Skeletal muscle cell (primary cell): ENCODE data around the gene SLC9A9.

ENCODE experiments used
- DNase-seq: peaks from one replicate; pipeline ENCODE4 v3.0.0-alpha.2; 2010; ENCODE audit warnings: low read depth
- H3K4me3 ChIP-seq: 2 replicates; pipeline ENCODE4 v1.5.1; 2011; ENCODE audit warnings: low read depth, mild to moderate bottlenecking, control low read depth, low read length, moderate library complexity

The SLC9A9 gene

GRCh38 chr3:143502081-143502480, 346.2 kb downstream of the SLC9A9 start:
- no peak overlapping the region for H3K4me3 ChIP-seq
- DNase-seq = no peak

DNA sequence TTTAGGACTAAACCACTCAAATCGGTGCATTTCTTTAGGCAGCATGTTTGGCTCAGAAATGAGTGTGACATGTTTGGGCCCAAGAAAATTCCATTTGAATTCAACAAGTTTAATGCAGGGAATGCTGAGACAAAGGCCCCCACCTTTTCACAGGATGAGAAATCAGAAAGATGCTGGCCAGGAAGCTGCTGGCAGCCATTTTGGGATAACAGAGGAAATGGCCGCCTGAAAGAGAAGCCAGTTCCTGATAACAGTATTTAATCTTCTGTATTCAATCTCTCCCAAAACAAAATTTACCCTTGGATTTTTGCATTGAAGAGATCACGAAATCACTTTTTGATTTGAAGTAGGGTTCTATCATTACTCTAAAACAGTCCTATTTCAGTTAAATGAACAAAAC, 350.9 kb downstream of the SLC9A9 start:
- no peak for DNase-seq
- H3K4me3 ChIP-seq = no peak overlapping the region

DNA sequence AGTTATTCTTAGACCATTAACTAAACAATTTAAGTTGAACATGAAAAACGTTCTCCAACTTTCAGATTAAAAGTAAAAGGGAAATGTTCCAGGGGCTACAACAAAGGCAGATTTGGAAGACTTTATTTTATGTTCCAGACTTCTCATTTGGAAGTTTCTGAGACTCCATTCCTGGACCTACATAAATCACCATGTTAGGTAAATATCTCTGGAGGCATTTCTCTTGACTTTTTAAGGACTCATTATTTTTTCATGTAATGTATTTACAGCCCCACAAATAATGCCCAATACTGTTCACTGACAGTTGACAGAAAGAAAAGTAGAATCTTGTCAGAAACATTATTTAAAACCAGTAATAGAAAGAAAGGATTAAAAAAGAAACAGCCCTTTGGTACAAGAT, 352.1 kb downstream of the SLC9A9 start:
- no peak overlapping the region for H3K4me3 ChIP-seq

GRCh38 chr3:143495527-143495926, 352.7 kb downstream of the SLC9A9 start:
- H3K4me3 ChIP-seq = no peak overlapping the region
- DNase-seq = no peak

More for the DNA sequence above, 352.1 kb downstream of the SLC9A9 start:
- no peak for DNase-seq

GRCh38 chr3:143486611-143487010, 361.7 kb downstream of the SLC9A9 start:
- H3K4me3 ChIP-seq = no peak overlapping the region
- no peak for DNase-seq

DNA sequence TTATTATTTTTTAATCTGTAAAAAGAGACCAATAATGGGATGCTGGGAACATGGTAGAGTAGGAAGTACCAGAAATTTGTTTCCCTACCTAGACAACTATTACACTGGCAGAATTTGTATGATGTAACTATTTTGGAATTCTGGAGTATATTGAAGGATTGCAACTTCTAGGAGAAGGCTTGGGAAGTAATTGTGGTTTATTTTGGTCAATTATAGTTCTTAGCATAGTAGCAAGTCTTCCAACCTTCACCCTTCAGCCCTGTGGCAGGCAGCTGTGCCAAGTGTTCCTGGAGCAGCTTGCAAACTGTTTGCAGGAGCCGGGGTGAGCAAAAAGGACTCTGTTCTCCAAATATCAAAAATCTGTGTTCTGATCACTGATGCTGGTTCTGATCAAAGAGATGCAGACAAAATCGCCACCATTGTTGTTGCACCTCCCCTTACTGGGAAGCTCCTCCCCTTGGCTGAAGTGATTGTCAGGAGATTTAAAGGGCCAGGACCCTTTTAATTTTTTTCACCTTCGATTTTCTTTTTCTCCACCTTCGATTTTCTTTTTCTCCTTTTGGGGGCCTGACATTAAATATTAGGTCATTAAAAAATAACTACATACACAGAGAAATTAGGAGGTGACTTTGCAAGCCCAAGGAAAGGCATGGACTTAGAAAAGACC, 363.3 kb downstream of the SLC9A9 start:
- H3K4me3 ChIP-seq = no peak overlapping the region
- DNase-seq = no peak

DNA sequence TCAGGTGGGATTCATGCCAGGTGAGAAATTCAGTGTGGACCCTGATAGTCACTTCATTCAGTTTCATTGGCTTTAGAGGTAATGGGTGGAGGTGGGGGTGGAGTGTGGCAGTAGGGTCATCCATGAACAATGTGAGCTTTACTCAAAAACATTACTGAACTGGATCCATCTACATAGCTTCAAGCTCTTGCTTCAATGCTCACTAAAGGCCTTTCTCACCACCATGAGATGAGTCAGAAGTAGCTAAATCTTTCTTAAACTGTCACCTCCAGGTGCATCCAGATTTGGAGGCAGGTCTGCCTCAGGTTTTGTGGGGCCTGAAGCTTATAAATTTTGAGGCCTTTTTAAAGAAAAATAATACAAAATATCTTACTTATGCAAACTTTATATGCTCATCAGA, 365.1 kb downstream of the SLC9A9 start:
- DNase-seq = no peak
- H3K4me3 ChIP-seq = no peak overlapping the region

- DNase-seq = no peak
Measured at GRCh38 chr3:143482106-143483088, 365.9 kb downstream of the SLC9A9 start.

GRCh38 chr3:143480344-143480743, 367.9 kb downstream of the SLC9A9 start:
- H3K4me3 ChIP-seq = no peak overlapping the region
- peak; percentile 37 for DNase-seq

More at GRCh38 chr3:143482106-143483088, 365.9 kb downstream of the SLC9A9 start:
- H3K4me3 ChIP-seq = no peak overlapping the region

DNA sequence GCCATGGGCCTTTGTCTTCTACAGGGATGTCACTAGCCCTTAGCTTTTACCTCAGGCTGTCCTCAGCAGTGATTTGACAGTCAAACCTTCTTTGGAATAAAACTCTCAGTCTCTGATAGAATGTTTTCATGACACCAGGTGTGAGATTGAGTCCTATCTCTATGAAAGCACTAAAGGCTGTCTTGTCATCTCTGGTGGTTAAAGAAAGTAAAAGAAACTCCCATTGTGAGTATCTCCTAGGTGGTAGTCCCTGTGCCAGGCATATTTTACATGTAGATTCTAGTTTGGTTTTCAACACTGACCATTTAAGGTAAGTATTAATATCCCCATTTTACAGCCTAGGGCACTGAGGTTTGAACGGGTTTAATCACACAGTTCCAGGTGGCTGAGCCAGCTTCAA, 368.5 kb downstream of the SLC9A9 start:
- no peak overlapping the region for H3K4me3 ChIP-seq
- DNase-seq = no peak

- no peak overlapping the region for H3K4me3 ChIP-seq
- no peak for DNase-seq
Measured at GRCh38 chr3:143478115-143478693, 370.1 kb downstream of the SLC9A9 start.

GRCh38 chr3:143476965-143477640, 371.2 kb downstream of the SLC9A9 start:
- DNase-seq = no peak
- H3K4me3 ChIP-seq = no peak overlapping the region

DNA sequence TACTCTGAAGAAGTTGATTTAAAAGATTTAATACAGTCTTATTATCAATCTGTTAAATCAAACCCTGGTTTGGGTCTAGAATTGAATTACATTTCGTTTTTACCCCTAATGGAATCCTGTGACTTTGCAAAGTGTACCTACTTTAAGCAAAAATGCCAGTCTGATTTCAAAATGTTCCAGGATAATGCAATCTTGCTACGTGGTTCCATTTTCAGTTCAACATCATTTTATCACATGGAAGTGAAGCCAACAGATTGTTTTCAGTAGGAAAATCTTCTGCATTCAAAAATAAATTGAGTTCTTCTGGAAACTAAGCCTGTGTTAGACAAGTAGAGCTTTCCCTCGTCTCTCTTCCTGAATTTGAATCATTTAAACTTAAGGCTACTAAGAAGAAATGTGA, 372.3 kb downstream of the SLC9A9 start:
- H3K4me3 ChIP-seq = no peak overlapping the region
- DNase-seq = no peak

DNA sequence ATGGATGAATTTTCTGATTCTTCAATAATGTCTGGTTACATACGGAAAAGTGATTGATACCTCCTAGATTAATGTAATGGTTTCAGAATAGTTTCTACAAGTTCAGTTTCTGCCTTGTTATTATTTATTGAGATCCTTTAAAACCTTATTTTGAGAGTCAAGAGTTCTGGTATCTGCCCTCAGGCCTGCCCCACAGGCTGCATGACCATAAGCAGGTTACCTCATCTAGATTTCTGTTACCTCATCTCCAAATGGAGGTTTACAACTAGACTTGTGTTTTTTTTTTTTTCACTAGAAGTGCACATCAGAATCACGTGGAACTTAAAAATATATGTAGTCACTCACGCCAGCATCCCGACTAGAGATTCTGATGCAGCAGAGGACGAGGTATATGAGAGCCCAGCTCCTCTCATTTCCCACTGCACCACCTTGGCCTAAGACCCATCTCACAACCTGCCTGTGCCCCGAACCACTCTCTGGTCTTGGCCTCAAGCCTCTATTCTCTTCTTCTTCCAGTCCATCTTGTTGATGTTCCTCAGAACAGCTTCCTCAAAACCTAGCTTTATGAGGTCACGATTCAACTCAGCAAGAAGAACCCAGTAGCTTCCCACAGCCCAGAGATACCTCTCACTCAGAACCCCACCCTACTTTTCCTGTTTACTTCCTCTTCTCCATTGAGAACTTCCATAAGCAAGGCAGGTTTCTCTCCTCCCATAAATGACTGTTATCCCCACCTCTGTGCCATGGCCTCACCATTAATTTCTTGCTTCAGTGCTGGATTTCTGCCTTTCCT, 375.3 kb downstream of the SLC9A9 start:
- no peak for DNase-seq
- H3K4me3 ChIP-seq = no peak overlapping the region

GRCh38 chr3:143471705-143472104, 376.6 kb downstream of the SLC9A9 start:
- no peak overlapping the region for H3K4me3 ChIP-seq
- DNase-seq = no peak

GRCh38 chr3:143469159-143469558, 379.1 kb downstream of the SLC9A9 start:
- DNase-seq = no peak
- H3K4me3 ChIP-seq = no peak overlapping the region

DNA sequence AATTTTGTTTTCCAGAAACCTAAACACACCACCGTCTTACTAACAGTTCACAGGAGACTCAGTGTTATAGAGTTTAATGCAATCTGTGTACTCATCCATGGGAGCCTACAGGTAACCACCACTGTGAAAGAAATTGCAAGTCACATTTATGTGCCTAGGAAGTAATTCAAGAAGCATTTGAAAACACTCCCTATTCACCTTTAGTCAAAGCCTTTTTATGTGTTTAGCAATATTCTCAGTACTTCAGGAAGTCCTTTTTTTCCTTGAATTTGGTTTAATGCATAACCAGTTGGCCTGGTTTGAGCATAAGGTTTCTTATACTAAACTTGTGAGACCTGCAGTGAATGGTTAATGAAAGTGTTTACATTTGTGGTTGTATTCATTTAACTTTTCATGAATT, 382.6 kb downstream of the SLC9A9 start:
- no peak for DNase-seq
- no peak overlapping the region for H3K4me3 ChIP-seq

DNA sequence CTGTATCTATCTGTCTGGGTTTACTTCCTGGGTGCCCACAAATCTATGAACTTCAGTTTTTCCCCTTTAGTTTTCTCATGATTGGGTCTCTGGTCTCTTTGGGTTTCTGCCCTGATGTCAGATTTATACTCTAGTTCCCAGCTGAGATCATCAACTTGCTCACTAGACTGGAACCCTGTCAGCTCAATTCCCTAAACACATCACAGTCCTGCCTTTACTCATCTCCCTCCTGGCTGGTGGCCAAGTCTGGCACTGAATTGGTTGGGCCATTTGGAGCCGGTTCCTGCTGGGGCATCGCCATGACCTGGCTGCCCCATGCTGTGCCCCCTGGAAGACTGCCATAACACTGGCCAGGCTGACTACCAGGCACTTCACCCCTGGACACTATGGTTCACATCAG, 383.4 kb downstream of the SLC9A9 start:
- no peak for DNase-seq

GRCh38 chr3:143455480-143455879, 392.8 kb downstream of the SLC9A9 start:
- no peak for DNase-seq
- no peak overlapping the region for H3K4me3 ChIP-seq

More for the DNA sequence above, 383.4 kb downstream of the SLC9A9 start:
- H3K4me3 ChIP-seq = no peak overlapping the region
